ENCODE results near the gene ANTXR2. TPM values are rescaled to one million over a fixed set of nuclear protein-coding genes. Genes with fewer than 3 reads are reported as not detected.

The ANTXR2 gene
- total RNA-seq, 4 donors from 2014 or later = 51.8 to 182 (median 144) TPM

DNA sequence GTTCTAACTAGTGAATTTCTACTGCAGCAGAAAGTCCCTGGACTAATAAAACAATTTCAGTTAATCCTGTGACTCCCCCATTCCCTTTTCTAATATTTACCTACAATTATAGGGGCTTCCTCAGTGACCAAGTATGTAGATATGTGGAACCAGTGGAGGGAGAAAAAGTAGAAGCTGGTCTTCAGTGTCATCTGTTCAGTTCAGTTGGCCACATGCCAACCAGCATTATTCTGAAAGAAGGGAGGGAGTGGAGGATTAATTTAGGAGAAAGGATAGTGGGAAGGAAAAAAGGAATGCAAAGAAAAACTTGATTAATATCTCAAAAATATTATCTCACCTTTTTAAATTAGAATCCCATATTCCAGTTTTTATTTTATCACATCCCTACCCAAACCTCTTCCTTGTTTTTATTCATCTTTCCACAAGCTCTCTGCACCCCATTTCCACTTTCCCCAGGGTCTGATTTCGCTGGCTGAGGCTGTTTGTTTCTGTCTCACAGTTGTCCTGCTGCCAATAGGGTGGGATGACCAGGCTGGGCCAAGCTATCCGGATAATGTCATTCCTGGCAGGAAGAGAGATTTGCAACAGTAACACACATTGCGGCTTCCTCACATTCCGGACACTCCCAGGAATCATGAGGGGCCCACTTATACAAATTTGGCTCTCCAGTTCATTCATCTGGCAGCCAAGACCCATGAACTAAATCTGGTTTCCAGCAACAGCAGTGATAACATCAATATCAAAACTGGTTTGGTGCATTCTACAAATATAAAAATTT, 24.6 kb upstream of the ANTXR2 start:
- H3K27me3 ChIP-seq = no peaks in the 10 kb centered on the region
- intact Hi-C loops (cut with DNase I; ENCODE audit: low total_unique reads) = no loop called here

DNA sequence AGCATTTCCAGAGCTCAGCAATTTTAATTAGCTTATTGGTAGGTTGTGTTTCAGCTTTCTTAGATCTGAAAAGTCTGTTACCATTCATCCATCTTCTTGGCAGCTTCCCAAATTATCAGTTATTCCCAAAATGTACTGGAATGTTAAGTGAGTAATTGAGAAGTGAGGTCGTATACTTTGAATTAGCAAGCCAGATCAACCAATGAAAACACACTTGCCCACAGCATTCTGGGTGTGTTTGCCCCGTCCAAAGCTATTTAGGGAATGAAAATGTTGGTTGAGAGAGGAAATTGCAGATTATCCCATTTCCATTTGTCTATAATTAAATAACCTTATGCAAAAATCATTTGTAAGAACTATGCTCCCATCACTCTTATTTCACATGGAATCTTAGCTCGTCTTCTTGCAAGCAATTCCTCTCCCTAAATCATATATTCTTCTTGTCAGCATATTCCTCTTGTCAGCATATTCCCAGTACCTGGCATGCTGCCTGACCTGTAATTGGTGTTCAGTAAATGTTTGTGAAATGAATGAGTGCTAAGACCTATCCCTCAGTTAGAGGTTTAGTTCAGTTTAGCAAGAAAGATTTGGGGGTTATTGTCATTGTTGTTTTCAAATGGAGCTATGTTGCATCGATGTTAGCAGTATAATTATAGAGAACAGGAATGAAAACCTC, 23.3 kb upstream of the ANTXR2 start:
- intact Hi-C loops (cut with DNase I; ENCODE audit: low total_unique reads) = no loop called here
- no peak overlapping the region for H3K4me3 ChIP-seq
- H3K27ac ChIP-seq = no peak overlapping the region
- DNase-seq = no peak
- TF ChIP-seq, protein P1, sequence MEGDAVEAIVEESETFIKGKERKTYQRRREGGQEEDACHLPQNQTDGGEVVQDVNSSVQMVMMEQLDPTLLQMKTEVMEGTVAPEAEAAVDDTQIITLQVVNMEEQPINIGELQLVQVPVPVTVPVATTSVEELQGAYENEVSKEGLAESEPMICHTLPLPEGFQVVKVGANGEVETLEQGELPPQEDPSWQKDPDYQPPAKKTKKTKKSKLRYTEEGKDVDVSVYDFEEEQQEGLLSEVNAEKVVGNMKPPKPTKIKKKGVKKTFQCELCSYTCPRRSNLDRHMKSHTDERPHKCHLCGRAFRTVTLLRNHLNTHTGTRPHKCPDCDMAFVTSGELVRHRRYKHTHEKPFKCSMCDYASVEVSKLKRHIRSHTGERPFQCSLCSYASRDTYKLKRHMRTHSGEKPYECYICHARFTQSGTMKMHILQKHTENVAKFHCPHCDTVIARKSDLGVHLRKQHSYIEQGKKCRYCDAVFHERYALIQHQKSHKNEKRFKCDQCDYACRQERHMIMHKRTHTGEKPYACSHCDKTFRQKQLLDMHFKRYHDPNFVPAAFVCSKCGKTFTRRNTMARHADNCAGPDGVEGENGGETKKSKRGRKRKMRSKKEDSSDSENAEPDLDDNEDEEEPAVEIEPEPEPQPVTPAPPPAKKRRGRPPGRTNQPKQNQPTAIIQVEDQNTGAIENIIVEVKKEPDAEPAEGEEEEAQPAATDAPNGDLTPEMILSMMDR (IDR thresholded peaks at IDR 0.05) = no peak
- TF ChIP-seq POLR2A (IDR thresholded peaks at IDR 0.05) = no peak
- peaks cover 0 to 4% of the 10 kb centered on the region in 2 donors for H3K4me1 ChIP-seq
- no peaks in the 10 kb centered on the region for H3K9me3 ChIP-seq
- no peaks in the 10 kb centered on the region for H3K36me3 ChIP-seq
- no peaks in the 10 kb centered on the region for H3K27me3 ChIP-seq

More for the DNA sequence above, 24.6 kb upstream of the ANTXR2 start:
- Histone ChIP-seq H3K9me3 (no peaks in the 10 kb centered on the region), H3K4me3 (no peak overlapping the region), H3K4me1 (peaks cover 0 to 4% of the 10 kb centered on the region in 2 donors), H3K27ac (no peak overlapping the region), H3K36me3 (no peaks in the 10 kb centered on the region)
- peak; percentile 24 to 30 for DNase-seq
- TF ChIP-seq, protein P1 (IDR thresholded peaks at IDR 0.05) = no peak
- TF ChIP-seq POLR2A (IDR thresholded peaks at IDR 0.05) = no peak

DNA sequence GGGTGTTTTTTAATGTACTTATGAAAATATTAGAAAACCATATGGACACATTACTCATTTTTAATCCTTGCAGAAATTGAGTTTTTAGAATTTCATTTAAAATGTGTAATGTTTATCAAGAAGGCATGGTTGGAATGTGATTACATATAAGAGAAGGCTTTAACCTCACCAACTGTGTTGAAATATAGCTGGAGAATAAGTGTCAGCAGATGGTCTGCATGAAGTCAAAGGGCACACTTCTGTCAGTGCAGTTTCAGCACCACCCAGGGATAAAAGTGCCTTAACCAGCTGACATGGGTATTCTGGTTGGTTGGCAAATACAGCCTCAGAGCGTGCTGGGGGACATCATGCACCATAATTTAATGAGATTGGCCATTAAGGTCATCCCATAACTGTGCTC, 21.2 kb upstream of the ANTXR2 start:
- DNase-seq = no peak
- H3K4me1 ChIP-seq = peaks cover 0 to 4% of the 10 kb centered on the region in 2 donors
- intact Hi-C loops (cut with DNase I; ENCODE audit: low total_unique reads) = no loop called here
- TF ChIP-seq, protein P1 (IDR thresholded peaks at IDR 0.05) = no peak
- no peak for TF ChIP-seq POLR2A (IDR thresholded peaks at IDR 0.05)
- no peaks in the 10 kb centered on the region for H3K36me3 ChIP-seq
- no peaks in the 10 kb centered on the region for H3K27me3 ChIP-seq
- H3K4me3 ChIP-seq = no peak overlapping the region
- no peaks in the 10 kb centered on the region for H3K9me3 ChIP-seq
- H3K27ac ChIP-seq = no peak overlapping the region

DNA sequence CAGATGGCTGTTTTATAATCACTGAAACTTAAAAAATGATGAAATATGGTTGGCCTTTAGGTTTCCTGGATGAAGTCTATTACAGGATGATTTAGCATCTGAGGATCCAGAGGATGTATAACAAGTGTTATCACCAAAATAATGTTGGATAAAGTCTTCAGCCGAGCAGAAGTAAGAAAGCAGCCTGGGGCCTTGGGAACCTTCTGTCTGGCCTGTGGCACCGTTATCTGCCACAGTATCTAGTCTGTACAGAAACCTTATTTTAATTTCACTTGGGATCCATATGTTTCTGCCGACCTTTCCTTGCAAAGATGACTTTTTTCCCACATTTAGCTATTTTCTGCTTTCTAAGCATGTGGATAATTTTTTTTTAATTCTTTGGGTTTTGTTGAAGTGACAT, 20.5 kb upstream of the ANTXR2 start:
- intact Hi-C loops (cut with DNase I; ENCODE audit: low total_unique reads) = no loop called here
- DNase-seq = no peak

More for the DNA sequence above, 20.5 kb upstream of the ANTXR2 start:
- H3K9me3 ChIP-seq = no peaks in the 10 kb centered on the region
- no peaks in the 10 kb centered on the region for H3K27me3 ChIP-seq
- no peaks in the 10 kb centered on the region for H3K36me3 ChIP-seq
- peaks cover 0 to 4% of the 10 kb centered on the region in 2 donors for H3K4me1 ChIP-seq
- no peak for TF ChIP-seq POLR2A (IDR thresholded peaks at IDR 0.05)
- TF ChIP-seq, protein P1 (IDR thresholded peaks at IDR 0.05) = no peak
- H3K4me3 ChIP-seq = no peak overlapping the region
- H3K27ac ChIP-seq = no peak overlapping the region

Data from uterus (tissue), 4 donors.